HG02852 (cell line): Measurements from ENCODE around the gene PTPRG.

Experiments
- ATAC-seq: cut with Tn5 transposase; IDR thresholded peaks from one replicate; pipeline ENCODE4 v1.9.1; 2021; ENCODE audit warnings: mild to moderate bottlenecking, moderate library complexity; ENCODE audit not compliant: unreplicated experiment

Gene PTPRG

DNA sequence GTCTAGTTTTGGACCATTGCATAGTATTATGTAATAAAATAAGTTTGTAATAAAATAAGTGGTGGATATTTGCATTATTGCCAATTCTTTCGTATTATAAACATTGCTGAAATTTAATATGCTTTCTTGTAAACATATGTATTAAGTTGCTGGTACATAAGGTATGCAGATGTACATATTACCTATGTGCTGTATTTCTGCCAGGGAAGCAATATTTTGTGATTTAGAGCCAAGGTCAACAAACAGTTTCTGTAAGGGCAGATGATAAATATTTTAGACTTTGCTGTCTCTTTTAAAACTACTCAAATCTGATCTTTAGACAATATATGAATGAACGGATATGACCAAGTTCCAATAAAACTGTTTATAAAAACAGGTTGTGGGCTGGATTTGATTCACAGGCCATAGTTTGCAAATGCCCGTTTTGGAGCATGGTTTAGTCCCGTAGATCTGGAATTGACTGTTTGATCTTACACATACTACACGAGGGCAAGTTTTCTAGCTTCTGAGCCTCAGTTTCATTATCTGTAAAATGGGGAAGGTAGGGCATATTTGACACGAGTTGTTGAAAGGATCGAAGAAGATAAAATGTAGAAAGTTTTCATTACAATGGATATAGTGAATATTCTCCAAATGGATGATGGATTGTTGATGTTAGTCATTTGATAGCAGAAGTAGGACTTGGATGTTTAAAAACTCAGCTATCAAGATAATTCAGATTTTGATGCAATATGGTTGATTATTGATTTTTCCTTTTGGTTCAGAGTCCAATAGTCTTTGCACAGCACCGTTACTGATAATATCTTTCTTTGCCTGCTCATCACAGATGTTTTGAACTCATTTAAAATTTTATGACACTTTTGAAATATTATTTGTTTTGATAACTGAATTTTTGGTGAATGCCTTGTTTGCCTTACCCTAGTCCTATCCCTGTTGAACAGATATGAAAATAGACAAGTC is 417.4 kb downstream of the PTPRG start:
- ATAC-seq = no peak

DNA sequence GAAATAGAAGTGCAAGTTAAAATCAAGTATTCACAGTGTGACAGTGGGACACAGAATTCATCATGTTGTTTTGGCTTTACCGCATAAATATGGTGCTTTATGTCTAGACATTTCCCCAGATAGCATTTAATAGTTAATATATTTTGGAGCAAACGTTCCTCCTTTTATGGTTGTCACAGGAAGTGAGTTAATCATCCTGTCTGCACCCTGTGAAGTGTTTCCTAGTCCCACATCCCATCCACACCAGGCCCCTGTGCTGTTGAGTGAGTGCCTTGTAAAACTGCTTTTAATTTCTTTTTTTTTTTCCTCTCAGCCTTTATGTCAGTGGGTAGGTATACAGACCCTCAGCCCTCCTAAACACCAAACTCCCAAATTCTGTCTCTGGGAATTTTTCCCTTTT is 418.3 kb downstream of the PTPRG start:
- no peak for ATAC-seq

DNA sequence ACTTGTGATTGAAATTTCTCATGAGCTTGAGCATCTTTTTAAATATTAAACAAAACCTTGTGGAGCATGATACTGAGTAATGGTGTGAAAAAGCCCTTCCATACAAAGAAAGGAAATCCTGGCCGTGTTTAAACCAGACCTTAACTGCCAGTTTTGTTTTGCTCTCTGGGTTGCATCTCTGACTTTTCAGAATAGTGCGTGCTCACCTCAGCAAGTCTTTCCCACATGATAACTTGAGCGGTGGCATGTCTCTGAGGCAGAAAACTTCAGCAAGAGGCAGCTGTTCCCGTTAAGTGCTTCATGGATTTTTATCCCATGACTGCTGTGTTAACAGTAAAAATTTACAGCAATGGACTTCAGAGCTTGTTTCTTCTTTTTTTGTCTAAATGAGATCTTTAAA is 418.7 kb downstream of the PTPRG start:
- no peak for ATAC-seq

DNA sequence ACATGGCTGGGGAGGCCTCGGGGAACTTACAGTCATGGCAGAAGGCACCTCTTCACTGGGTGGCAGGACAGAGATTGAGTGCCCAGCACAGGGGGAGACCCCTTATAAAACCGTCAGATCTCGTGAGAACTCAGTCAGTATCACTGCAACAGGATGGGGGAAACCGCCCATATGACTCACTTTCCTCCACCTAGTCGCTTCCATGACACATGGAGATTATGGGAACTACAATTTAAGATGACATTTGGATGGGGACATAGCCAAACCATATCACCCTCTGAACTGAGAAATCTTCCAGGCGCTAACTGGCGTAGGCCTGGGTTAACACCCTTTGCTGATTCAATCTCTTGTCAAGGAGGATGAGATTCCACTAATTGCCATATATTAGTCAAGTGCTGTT is 419.7 kb downstream of the PTPRG start:
- ATAC-seq = no peak

DNA sequence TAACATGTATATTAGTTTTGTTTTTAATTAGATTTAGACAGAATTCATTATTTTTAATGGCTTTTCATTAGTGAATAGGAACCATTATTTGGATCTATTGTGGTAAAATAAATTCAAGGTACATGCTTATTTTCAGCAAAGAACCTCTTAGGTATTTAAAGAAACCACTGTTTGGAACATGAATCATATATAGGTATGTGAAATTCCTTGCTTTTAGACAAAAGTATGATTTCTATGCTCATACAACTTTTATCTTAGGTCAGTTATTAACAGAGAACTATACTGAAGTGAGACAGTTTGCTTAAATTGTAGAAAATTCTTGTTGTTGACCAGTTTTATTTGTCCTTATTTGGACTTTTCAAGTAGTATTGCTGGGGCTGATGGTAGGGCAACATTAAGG is 422.1 kb downstream of the PTPRG start:
- no peak for ATAC-seq

DNA sequence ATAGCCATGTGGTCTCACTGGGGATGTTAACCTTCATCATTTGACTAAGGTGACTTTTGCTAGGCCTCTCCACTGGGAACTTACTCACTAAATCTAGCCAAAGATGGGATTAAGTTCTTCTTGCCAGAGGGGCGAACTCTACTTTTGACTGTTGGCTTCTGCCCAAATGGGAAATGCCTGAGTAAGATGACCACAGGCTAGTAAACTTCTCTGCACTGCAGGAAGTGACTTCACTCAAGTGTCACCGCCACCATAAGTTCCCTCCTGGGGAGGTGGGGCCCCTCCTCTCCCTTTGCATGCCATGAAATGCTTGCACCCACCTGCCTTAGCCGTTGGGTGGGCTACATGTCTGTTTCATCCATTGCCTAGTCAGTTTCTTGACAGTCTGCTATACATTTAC is 423.6 kb downstream of the PTPRG start:
- no peak for ATAC-seq

DNA sequence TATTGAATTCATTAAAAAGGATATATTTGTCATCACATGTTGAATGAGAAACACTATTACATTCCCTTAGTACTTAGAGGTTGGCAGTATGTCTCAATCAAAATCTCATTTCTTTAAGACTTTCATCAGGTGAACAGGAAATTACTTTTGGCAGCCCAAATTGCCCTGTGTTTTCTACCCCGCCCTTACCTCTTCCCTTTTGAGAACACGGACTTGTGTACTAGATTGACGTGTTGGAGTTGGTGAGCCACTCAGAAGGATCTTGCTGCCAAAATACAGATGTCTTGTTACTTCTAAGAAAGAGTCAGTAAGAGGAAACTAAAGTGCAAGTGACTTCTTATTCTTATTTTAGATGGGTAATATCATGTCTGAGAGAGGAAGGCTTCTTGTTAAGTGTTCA is 425.1 kb downstream of the PTPRG start:
- ATAC-seq = no peak

DNA sequence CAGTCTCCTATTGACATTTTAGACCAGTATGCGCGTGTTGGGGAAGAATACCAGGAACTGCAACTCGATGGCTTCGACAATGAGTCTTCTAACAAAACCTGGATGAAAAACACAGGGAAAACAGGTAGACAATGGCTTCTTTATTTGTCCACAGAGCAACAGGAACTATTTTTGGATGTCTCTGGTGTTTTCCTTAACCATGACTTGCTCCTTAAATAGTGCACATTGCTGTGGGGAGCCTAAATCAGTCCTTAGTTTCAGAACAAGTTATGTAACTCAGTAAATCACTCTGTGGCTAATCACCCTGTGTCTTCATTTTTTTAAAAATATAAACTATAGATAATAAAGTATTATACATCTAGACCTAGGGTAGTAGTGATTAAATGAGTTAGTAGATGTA is 428.3 kb downstream of the PTPRG start:
- ATAC-seq = no peak

DNA sequence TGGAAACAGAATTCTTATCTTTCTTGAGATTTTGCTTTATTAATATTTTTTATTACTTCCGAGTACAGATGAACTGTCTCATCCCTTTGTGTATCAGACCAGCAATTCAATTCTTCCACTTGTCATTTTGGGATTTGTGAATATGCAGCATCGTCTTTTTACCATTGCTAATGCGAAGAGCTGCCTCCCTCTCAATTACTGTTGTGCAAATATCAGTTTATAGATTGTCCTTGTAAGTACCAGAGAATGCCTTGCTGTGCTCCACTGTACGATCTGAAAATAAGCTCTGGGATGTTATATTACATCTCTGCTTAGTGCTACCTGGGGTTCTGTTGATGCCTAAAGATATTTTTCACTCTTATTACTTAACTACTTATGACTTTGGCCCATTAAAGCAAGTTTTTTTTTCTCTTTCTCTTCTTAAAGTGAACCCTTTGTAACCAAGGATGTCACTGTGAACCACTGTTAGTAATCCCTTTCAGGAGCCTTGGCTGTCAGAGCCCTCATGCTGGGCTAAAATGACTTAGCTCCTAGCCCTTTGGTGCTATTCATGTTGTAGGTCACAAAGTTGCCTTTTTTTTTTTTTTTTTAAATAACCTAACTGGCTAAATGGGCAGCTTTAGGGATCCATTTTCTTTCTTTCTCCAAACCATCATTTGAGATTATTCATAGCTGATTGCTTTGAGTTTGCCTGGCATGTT is 429.1 kb downstream of the PTPRG start:
- no peak for ATAC-seq

DNA sequence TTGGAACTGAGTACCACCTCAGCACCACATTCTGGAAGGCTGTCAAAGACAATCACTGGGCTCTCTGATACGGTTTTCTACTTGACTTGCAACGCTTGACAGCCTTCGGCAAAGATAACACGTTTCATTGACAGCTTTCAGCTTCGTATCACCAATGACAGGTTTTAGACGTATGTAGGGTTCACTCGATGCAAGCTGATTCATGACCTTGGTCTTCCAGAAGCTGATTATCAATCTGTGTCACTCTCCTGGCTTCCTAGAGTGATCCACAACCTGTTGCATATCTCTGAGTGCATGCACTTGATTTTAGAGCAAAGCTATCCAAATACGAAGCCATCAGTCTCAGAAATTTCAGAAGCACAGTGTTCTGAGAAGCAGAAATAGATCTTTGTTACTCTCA is 430.3 kb downstream of the PTPRG start:
- ATAC-seq = no peak

DNA sequence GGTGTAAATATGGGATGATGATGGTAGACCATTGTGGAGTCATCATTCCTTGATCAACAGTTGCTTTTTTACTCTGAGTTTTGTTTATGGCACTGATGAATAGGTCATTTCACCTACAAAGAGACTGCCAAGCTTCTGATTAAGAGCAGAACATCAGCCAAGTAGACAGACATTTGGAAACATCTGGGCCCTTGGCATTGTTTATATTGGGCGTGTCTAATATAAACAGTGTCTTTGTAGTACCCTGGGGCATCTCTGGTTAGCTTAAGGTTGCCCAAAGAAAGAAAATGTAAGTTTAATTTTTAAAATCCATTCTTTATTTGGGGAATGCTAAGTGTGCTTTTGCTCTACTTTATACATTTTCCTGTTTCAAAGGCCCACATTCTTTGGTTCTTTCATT is 435.0 kb downstream of the PTPRG start:
- ATAC-seq = no peak

DNA sequence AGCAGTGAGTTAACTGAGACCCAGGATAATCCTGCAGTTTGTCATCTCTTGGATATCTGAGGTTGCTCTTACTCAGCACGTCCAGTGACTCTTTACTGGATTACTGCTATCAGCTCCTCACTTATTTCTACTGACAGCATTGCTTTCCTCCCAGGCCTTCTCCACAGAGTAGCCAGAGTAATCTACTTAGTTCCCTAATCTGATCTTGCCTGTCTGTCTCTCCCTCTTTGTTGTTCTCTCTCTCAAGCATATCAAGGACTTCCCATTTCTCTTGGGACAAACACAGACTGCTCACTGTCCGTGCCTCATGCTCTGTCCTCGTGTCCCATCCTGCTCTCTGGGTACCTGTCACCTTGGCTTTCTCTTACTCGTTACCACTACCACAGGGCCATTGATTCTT is 435.7 kb downstream of the PTPRG start:
- no peak for ATAC-seq

DNA sequence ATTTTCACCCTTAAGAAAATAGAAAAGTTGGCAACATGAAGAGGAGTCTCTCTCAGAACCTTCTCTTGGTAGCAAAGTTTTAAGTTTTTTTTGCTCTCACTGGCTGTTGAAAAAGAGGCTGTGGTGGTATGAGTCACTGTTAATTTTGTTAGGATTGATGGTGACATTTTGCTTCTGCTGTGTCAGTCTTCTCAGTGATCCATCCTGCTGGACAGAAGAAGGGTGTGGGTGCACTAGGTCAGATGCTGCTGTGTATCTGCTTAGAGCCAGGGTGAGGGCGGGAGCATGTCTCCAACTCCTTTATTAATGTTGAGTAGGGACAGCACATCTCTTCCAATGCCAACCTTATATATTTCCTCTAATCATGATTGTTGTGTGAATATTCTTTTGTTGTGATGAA is 442.5 kb downstream of the PTPRG start:
- ATAC-seq = no peak

DNA sequence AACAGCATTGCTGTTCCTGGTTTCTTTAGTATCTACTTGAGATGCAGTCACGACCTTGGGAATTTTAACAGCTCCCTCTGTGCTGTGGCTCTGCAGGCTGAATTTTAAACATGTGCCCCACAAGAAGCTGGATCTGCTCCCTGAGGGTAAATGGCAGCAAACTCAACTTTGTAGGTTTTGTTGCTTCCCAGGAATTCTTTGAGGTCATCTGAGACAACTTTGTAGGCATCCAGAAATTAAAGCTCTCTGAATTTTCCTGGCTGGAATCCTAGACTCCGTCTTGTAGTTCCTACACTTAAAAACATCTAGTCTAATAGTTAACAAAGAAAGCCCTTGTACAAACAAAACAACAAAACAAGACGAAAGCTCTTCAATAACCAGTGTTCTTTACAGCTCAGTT is 445.7 kb downstream of the PTPRG start:
- no peak for ATAC-seq

DNA sequence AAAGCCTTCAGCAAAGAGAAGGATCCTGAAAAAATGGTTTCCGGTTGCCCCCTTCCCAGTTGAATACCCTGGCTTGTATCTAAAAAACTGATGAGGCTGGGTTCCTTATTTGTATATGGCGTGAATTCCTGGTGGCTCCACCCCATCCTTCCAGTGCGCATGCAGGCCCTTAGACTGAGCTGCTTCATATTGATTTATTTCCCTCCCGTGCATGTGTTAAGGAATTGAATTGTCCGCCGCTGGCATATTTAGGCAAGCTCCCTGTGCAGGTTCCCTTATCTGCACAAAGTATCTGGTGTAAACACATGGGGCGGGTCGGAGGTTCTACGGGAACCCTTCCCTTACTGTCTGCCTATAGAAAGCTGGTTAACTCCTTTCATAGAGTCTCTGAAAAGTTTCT is 449.6 kb downstream of the PTPRG start:
- ATAC-seq = no peak

DNA sequence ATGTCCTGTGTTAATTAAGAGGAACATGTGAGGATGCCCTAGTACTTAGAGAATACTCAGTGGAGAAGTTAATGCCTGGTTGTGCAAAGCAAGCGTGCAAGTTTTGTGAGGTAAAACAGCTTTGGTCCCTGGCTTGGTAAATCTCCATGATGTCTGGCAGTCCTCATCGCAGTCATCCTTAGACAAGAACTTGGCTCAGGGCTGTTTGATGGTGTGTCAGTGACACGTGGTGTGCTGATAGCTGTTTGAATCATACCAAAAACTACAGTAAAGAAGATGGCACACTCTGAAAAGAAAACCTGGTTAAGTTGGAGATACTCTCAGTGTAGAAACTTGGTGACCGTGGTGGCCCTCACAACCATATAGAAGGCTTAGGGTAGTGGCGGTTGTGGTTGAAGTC is 450.3 kb downstream of the PTPRG start:
- ATAC-seq = no peak

DNA sequence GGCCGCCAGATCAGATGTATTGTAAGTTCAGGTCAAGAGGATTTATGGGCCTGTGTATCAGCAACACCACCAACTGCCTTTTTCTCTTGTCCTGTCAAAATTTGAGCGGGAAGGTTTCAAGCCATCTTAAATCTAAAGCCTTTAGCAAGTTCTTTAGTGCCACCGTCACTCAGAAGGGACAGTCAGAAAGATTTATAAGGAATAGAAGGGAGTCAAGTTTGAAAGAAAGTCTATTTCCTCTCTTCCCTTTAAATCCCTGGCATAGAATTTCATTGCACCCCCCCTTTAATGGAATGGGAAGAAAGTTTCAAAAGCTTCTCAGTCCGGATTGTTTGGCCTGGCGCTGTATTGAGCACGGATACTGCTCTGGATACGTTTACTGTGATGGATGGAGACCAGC is 452.6 kb downstream of the PTPRG start:
- ATAC-seq = no peak

DNA sequence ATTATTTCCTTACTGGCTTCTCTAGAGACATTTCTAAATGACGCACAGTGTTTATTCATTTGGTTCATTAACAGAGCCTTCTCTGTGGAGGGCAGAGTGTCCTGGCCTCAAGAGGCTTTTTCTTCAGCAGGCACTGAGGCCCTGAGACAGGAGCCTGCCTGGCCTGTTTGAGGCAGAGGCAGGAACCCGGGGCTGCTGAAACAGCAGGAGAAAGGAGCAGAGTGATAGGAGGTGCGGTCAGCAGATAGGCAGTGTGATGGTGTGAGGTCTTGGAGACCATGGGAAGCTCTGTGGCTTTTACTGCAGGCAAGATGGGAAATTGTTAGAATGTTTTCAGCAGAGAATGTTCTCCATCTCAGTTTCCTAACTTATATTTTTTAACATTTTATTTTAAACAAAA is 453.7 kb downstream of the PTPRG start:
- ATAC-seq = no peak

DNA sequence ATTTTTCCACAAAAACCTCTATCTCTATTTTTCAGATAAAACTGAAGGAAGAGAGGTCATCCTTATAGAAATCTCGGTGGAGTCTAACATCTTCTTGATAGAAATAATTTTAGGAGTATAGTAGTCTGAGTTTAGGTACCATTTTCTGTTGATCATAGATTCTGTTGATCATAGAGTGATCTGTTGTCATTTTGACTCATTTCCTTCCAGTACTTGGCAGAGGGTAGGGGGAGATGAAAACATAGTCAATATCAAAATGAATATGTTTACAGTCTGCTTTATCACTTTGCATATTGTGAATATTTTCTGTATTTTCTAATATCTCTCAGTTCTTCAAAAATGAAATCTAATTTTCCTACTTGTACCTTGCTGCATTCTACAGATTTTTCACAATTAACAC is 458.5 kb downstream of the PTPRG start:
- ATAC-seq = no peak

DNA sequence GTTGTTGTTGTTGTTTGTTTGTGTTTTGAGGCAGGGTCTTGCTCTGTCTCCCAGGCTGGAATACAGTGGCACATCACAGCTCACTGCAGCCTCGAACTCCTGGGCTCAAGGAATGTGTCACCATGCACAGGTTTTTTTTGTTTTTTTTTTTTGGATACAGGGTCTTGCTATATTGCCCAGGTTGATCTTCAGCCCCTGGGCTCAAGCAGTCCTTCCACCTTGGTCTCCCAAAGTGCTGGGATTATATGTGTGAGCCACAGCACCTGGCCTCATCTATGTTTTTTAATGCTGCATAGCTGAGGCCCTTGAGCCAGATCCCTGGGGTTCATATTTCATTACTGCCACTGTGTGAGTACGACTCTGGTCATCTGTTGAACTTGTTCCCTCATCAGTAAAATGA is 459.3 kb downstream of the PTPRG start:
- no peak for ATAC-seq

DNA sequence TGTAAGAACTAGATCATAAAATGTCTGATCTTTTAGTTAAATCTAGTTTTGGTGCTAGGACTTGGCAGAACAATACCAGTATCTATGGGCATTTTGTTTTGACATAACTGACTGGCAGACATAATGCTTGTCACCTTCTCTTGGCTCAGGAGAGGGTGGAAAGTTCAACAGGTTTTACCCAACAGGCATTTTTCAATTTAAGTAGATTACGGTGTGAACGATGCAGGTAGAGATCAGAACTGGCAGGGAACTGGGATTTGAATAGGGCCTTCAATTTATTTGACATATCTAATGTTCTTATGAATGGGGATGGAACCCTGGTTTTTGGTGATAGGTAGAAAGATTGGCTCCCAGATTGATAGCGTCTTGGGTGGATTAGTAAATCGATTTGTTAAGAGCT is 460.9 kb downstream of the PTPRG start:
- no peak for ATAC-seq

DNA sequence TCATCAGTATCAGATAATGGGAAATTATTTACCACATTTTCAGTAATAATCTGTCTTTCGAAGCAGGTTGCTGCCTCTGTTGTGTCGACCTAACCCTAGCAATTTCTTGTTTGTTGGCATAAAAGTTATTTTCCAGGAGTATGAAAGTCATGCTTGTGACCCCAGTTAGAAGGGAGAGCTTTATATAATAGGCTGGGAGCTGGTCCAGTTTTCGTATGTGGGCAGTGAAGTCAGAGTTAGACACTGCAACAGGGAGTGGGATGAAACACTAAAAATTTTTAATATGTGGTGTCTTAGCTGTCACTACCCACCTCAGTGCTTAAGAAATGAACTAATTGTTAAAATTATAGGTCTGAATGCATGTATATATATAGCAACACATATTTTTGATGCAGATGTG is 463.5 kb downstream of the PTPRG start:
- no peak for ATAC-seq
